IMR-90 (cell line): ENCODE measurements around the gene NKD1. TPM values are rescaled to one million over a fixed set of nuclear protein-coding genes. Genes with fewer than 3 reads are reported as not detected.

Experiments used
- ATAC-seq: fragments of 200-7000 bp; cut with Tn5 transposase; 2 replicates; pipeline ENCODE4 v1.9.1; 2020; ENCODE audit warnings: low read depth, mild to moderate bottlenecking, moderate library complexity
- BruUV-seq: library from RNA; stranded (reverse); fragments of 400-500 nt; replicated peaks from 2 replicates; lab custom pipeline; 2021; lab: Mats Ljungman, UMichigan
- CTCF ChIA-PET: fragments of 300-600 bp; formaldehyde crosslinking; extraction: SDS; loops from one replicate; lab custom pipeline; 2021; ENCODE audit warnings: antibody characterized with exemption; lab: Yijun Ruan, JAX
- POLR2A ChIA-PET: fragments of 300-600 bp; sonication (Branson Sonifier 250); formaldehyde crosslinking; loops from one replicate; lab custom pipeline; 2022; ENCODE audit warnings: antibody characterized with exemption; ENCODE audit not compliant: unreplicated experiment; lab: Charles Lee
- DNase-seq: peaks from one replicate; pipeline ENCODE4 v3.0.0; 2013
- H2AFZ ChIP-seq: replicated peaks from 2 replicates; pipeline ENCODE3; 2013; ENCODE audit warnings: low read length, mild to moderate bottlenecking; ENCODE audit not compliant: poor library complexity
- H2AK5ac ChIP-seq: 2 replicates; pipeline ENCODE4 v1.6.1; 2013; ENCODE audit warnings: low read depth, low read length, inconsistent platforms
- H2AK9ac ChIP-seq: replicated peaks from 2 replicates; pipeline ENCODE3; 2013; ENCODE audit warnings: mild to moderate bottlenecking, low read depth, low read length, moderate library complexity; ENCODE audit not compliant: poor library complexity
- H2BK120ac ChIP-seq: 2 replicates; pipeline ENCODE4 v1.6.1; 2013; ENCODE audit warnings: low read depth, low read length, inconsistent platforms
- H2BK15ac ChIP-seq: 3 replicates; pipeline ENCODE4 v1.6.1; 2013; ENCODE audit warnings: low read depth, low read length, inconsistent platforms
- H2BK20ac ChIP-seq: 2 replicates; pipeline ENCODE4 v1.6.1; 2013; ENCODE audit warnings: low read depth, mild to moderate bottlenecking, inconsistent platforms, low read length, moderate library complexity
- H2BK5ac ChIP-seq: 2 replicates; pipeline ENCODE4 v1.6.1; 2013; ENCODE audit warnings: mild to moderate bottlenecking, low read depth, low read length, inconsistent platforms; ENCODE audit not compliant: poor library complexity, severe bottlenecking
- H3K14ac ChIP-seq: replicated peaks from 2 replicates; pipeline ENCODE4 v1.6.1; 2013; ENCODE audit warnings: low read depth, low read length, inconsistent platforms
- H3K18ac ChIP-seq: 2 replicates; pipeline ENCODE4 v1.6.1; 2013; ENCODE audit warnings: low read depth, low read length, control low read depth
- H3K23ac ChIP-seq: 2 replicates; pipeline ENCODE4 v1.6.1; 2013; ENCODE audit warnings: low read depth, low read length, inconsistent platforms
- H3K27ac ChIP-seq: 2 replicates; pipeline ENCODE4 v1.5.1; 2013; ENCODE audit warnings: mild to moderate bottlenecking, control low read depth, low read length; ENCODE audit not compliant: insufficient read depth
- H3K27me3 ChIP-seq: 2 replicates; pipeline ENCODE4 v1.6.1; 2013; ENCODE audit warnings: low read length; ENCODE audit not compliant: control insufficient read depth, insufficient read depth
- H3K36me3 ChIP-seq: 2 replicates; pipeline ENCODE4 v1.6.1; 2013; ENCODE audit warnings: low read length, mixed read lengths; ENCODE audit not compliant: control insufficient read depth, insufficient read depth
- H3K4ac ChIP-seq: 2 replicates; pipeline ENCODE4 v1.6.1; 2013; ENCODE audit warnings: low read depth, low read length, inconsistent platforms
- H3K4me1 ChIP-seq: 2 replicates; pipeline ENCODE4 v1.6.1; 2013; ENCODE audit warnings: low read length, mixed read lengths; ENCODE audit not compliant: control insufficient read depth, insufficient read depth
- H3K4me2 ChIP-seq: 2 replicates; pipeline ENCODE4 v1.6.1; 2013; ENCODE audit warnings: low read depth, mild to moderate bottlenecking, control low read depth, low read length, moderate library complexity
- H3K4me3 ChIP-seq: 2 replicates; pipeline ENCODE4 v1.5.1; 2013; ENCODE audit warnings: low read depth, mild to moderate bottlenecking, control low read depth, low read length, moderate library complexity; ENCODE audit not compliant: insufficient read depth
- H3K56ac ChIP-seq: 2 replicates; pipeline ENCODE4 v1.6.1; 2013; ENCODE audit warnings: low read length, inconsistent platforms; ENCODE audit not compliant: insufficient read depth; ENCODE audit errors: extremely low read depth
- H3K79me1 ChIP-seq, 2 experiments: 2 replicates each; pipeline ENCODE4 v1.6.1; 2013; ENCODE audit warnings: low read length in 2 of 2, inconsistent platforms in 1 of 2, low read depth in 1 of 2
- H3K9ac ChIP-seq: 2 replicates; pipeline ENCODE4 v1.6.1; 2013; ENCODE audit warnings: low read depth, low read length, control low read depth
- H3K9me1 ChIP-seq: 2 replicates; pipeline ENCODE4 v1.6.1; 2013; ENCODE audit warnings: low read length, inconsistent platforms; ENCODE audit not compliant: insufficient read depth
- H3K9me3 ChIP-seq: 2 replicates; pipeline ENCODE4 v1.6.1; 2013; ENCODE audit warnings: low read length; ENCODE audit not compliant: control insufficient read depth, insufficient read depth
- H4K20me1 ChIP-seq: 2 replicates; pipeline ENCODE4 v1.6.1; 2013; ENCODE audit warnings: low read length, inconsistent platforms; ENCODE audit not compliant: insufficient read depth
- H4K5ac ChIP-seq: 2 replicates; pipeline ENCODE4 v1.6.1; 2013; ENCODE audit warnings: mild to moderate bottlenecking, low read depth, low read length, control low read depth
- H4K8ac ChIP-seq, 2 experiments: 2 replicates each; pipeline ENCODE4 v1.6.1; 2013; ENCODE audit warnings: low read depth in 2 of 2, low read length in 2 of 2, control low read depth in 1 of 2, inconsistent platforms in 1 of 2
- H4K91ac ChIP-seq: 2 replicates; pipeline ENCODE4 v1.6.1; 2013; ENCODE audit warnings: low read depth, low read length, inconsistent platforms; ENCODE audit not compliant: insufficient read depth
- BHLHE40 ChIP-seq: fragments of 150-350 bp; IDR thresholded peaks from 2 replicates; pipeline ENCODE4 v1.6.1; 2016; ENCODE audit warnings: mild to moderate bottlenecking, low read depth, low read length
- CEBPB ChIP-seq: IDR thresholded peaks from 2 replicates; pipeline ENCODE4 v1.6.1; 2012; ENCODE audit warnings: low read depth, low read length, improper control_type of control experiment
- MAFK ChIP-seq: IDR thresholded peaks from 2 replicates; pipeline ENCODE4 v1.6.1; 2012; ENCODE audit warnings: low read depth, low read length, improper control_type of control experiment
- MXI1 ChIP-seq: IDR thresholded peaks from 2 replicates; pipeline ENCODE4 v1.6.1; 2012; ENCODE audit warnings: low read depth, mild to moderate bottlenecking, low read length, moderate library complexity, borderline replicate concordance
- POLR2A ChIP-seq: IDR thresholded peaks from 2 replicates; pipeline ENCODE4 v1.6.1; 2012; ENCODE audit warnings: mild to moderate bottlenecking, low read depth, low read length
- RAD21 ChIP-seq: IDR thresholded peaks from 2 replicates; pipeline ENCODE4 v1.6.1; 2012; ENCODE audit warnings: low read length, improper control_type of control experiment
- RCOR1 ChIP-seq: IDR thresholded peaks from 2 replicates; pipeline ENCODE4 v1.6.1; 2012; ENCODE audit warnings: mild to moderate bottlenecking, low read length, improper control_type of control experiment; ENCODE audit not compliant: insufficient replicate concordance
- WGBS, 2 experiments: methylation state at CpG; one replicate each; pipeline versions ENCODE4 v1.1.5 to v1.1.7; 2013; ENCODE audit warnings: missing lambda C conversion rate in 2 of 2; ENCODE audit not compliant: insufficient read length in 1 of 2; ENCODE audit errors: extremely low coverage in 2 of 2; 5-methylcytosine and 5-hydroxymethylcytosine counted together
- dilution Hi-C: fragments of 300-500 bp; cut with HindIII; formaldehyde crosslinking; loops from one replicate; pipeline ENCODE4 v1.14.3; 2018; ENCODE audit warnings: low sequenced_read_pairs; ENCODE audit not compliant: unreplicated experiment
- in situ Hi-C: fragments of 300-500 bp; cut with MboI; formaldehyde crosslinking; loops from 3 replicates; pipeline ENCODE4 v1.14.3; 2019; ENCODE audit warnings: low sequenced_read_pairs, inconsistent platforms, mixed read lengths
- intact Hi-C: fragments of 100-400 bp; cut with micrococcal nuclease; formaldehyde crosslinking; loops from 2 replicates; pipeline ENCODE4 v1.10.0; 2022
- polyA plus RNA-seq, 3 experiments: library from polyadenylated mRNA; depleted of rRNA; stranded (reverse); fragments of >200 nt; gene quantifications; 2 replicates each; pipeline ENCODE4 v1.2.3, GENCODE V29; 2012; ENCODE audit warnings: low replicate concordance in 1 of 3
- total RNA-seq: library from RNA; depleted of rRNA; stranded (reverse); fragments of >200 nt; gene quantifications from 2 replicates; pipeline ENCODE4 v1.2.3, GENCODE V29; 2012

Gene NKD1
- total and polyA plus RNA-seq, 2 of the 4 experiments (the other 2 are of a cell fraction), result not detected

- H2AFZ ChIP-seq, result no peak overlapping the region
- no peak overlapping the region for H4K8ac ChIP-seq
- H2BK15ac ChIP-seq, result no peak overlapping the region
- no peak overlapping the region for H3K23ac ChIP-seq
- H3K18ac ChIP-seq, result no peak overlapping the region
- no peak overlapping the region for H3K56ac ChIP-seq
- no peak overlapping the region for H2AK5ac ChIP-seq
- intact Hi-C loops (no loop called here), in situ Hi-C loops (no loop called here), dilution Hi-C loops (no loop called here)
- H3K27ac ChIP-seq, result no peak overlapping the region
- no peak overlapping the region for H2BK20ac ChIP-seq
- H3K4me3 ChIP-seq, result no peak overlapping the region
- ATAC-seq (no peak), DNase-seq (no peak)
- no peak overlapping the region for H3K4ac ChIP-seq
- no peaks in the 10 kb centered on the region for H3K79me1 ChIP-seq
- H2AK9ac ChIP-seq, result no peak overlapping the region
- H3K4me2 ChIP-seq, result no peak overlapping the region
- no peaks in the 10 kb centered on the region for H3K9me1 ChIP-seq
- no peak overlapping the region for H3K9ac ChIP-seq
- H3K9me3 ChIP-seq, result no peaks in the 10 kb centered on the region
- H3K14ac ChIP-seq, result no peak overlapping the region
- H3K27me3 ChIP-seq, result peaks cover 6% of the 10 kb centered on the region
- no TSS peak for BruUV-seq
- H2BK5ac ChIP-seq, result no peak overlapping the region
- TF ChIP-seq CEBPB (no peak), RAD21 (no peak), MXI1 (no peak), MAFK (no peak), BHLHE40 (no peak), RCOR1 (no peak), POLR2A (no peak)
- ChIA-PET POLR2A (no interaction called here), CTCF (no interaction called here)
- H4K20me1 ChIP-seq, result no peaks in the 10 kb centered on the region
- no peak overlapping the region for H4K5ac ChIP-seq
- no peak overlapping the region for H2BK120ac ChIP-seq
- H3K4me1 ChIP-seq, result no peaks in the 10 kb centered on the region
- no peaks in the 10 kb centered on the region for H3K36me3 ChIP-seq
- WGBS, 2 experiments, result no CpG with 5 or more reads among the region's 6 CpGs
- no peak overlapping the region for H4K91ac ChIP-seq
These were observed 36.0 kb downstream of the NKD1 start for GRCh38 chr16:50584033-50584722.
